VCaP (cell line): ENCODE data around the gene MVD.

Experiments used
- H3K27ac ChIP-seq: fragments of 450-650 bp; 2 replicates; pipeline ENCODE4 v1.5.1; 2017
- CTCF ChIP-seq: fragments of 450-650 bp; conservative IDR thresholded peaks from 2 replicates; pipeline ENCODE4 v1.5.1; 2017; ENCODE audit warnings: mild to moderate bottlenecking, moderate library complexity

MVD gene

GRCh38 chr16:88665570-88665969 is 2.7 kb upstream of the MVD start:
- H3K27ac ChIP-seq, result no peak overlapping the region
- TF ChIP-seq CTCF, result no peak

- no peak overlapping the region for H3K27ac ChIP-seq
- no peak for TF ChIP-seq CTCF
Observed at GRCh38 chr16:88665148-88665547, 2.3 kb upstream of the MVD start.

GRCh38 chr16:88662222-88662842 is 559 bp downstream of the MVD start:
- TF ChIP-seq CTCF, result no peak
- H3K27ac ChIP-seq, result peak overlapping the region; percentile 42; the same call in 1 of the 2 replicates

GRCh38 chr16:88661468-88661867 is 1.4 kb downstream of the MVD start:
- no peak overlapping the region for H3K27ac ChIP-seq

GRCh38 chr16:88659160-88659559 is 3.7 kb downstream of the MVD start:
- no peak overlapping the region for H3K27ac ChIP-seq
- TF ChIP-seq CTCF, result no peak

More at GRCh38 chr16:88661468-88661867, 1.4 kb downstream of the MVD start:
- TF ChIP-seq CTCF, result no peak

- no peak overlapping the region for H3K27ac ChIP-seq
- no peak for TF ChIP-seq CTCF
Observed at GRCh38 chr16:88658714-88659113, 4.2 kb downstream of the MVD start.

GRCh38 chr16:88657371-88657770 is 5.5 kb downstream of the MVD start:
- H3K27ac ChIP-seq, result no peak overlapping the region
- no peak for TF ChIP-seq CTCF
